ENCODE data around the gene CPT2. TPM values are rescaled to one million over a fixed set of nuclear protein-coding genes. Genes with fewer than 3 reads are reported as not detected.

The CPT2 gene
- total and polyA plus RNA-seq, 2 donors (not counting 1 experiment from before 2014, with no cell fraction given), result 17.2 to 18.3 TPM

DNA sequence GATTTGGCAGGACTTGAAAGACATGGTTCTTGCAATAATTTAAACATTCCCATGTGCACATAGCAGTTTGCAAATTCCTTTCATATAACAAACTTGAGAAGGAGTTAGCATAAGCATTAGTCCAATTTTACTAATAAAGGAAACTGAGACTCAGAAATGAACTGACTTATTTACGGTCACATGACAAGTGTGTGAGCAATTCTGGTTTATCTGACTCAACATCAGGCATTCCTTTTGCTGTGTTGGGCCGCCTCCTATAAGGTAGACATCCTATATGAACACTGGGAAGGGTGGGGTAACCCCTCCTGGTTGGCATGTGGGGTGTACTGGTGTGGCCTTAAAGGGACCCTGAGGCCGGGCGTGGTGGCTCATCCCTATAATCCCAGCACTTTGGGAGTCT lies 8.5 kb upstream of the CPT2 start:
- Histone ChIP-seq H3K4me2 (ENCODE audit: extremely low read depth, insufficient read depth, low read length) (no peak overlapping the region), H4K20me1 (ENCODE audit: control insufficient read depth, extremely low read depth, insufficient read depth, low read length) (no peaks in the 10 kb centered on the region), H2AFZ (ENCODE audit: low read length) (no peak overlapping the region), H3K4me1 (ENCODE audit: control insufficient read depth, extremely low read depth, insufficient read depth, low read length) (peaks cover 16% of the 10 kb centered on the region), H3K79me2 (ENCODE audit: control insufficient read depth, insufficient read depth, low read length) (no peaks in the 10 kb centered on the region), H3K9ac (ENCODE audit: insufficient read depth, low read length) (no peak overlapping the region), H3K27ac (ENCODE audit: insufficient read depth, low read length) (no peak overlapping the region), H3K9me3 (ENCODE audit: control insufficient read depth, insufficient read depth, low read depth, low read length) (no peaks in the 10 kb centered on the region), H3K36me3 (ENCODE audit: control insufficient read depth, insufficient read depth, low read length) (no peaks in the 10 kb centered on the region), H3K27me3 (ENCODE audit: control insufficient read depth, insufficient read depth, low read length) (no peaks in the 10 kb centered on the region), H3K4me3 (replicated peaks in 1 of 4; ENCODE audit: control extremely low read depth in 1 of 4, insufficient read depth in 1 of 4, low read depth in 3 of 4, low read length in 4 of 4) (no peak overlapping the region)
- no peak for TF ChIP-seq EZH2 (IDR thresholded peaks at IDR 0.05; ENCODE audit: low read length, missing control alignments)
- TF ChIP-seq, protein P1, sequence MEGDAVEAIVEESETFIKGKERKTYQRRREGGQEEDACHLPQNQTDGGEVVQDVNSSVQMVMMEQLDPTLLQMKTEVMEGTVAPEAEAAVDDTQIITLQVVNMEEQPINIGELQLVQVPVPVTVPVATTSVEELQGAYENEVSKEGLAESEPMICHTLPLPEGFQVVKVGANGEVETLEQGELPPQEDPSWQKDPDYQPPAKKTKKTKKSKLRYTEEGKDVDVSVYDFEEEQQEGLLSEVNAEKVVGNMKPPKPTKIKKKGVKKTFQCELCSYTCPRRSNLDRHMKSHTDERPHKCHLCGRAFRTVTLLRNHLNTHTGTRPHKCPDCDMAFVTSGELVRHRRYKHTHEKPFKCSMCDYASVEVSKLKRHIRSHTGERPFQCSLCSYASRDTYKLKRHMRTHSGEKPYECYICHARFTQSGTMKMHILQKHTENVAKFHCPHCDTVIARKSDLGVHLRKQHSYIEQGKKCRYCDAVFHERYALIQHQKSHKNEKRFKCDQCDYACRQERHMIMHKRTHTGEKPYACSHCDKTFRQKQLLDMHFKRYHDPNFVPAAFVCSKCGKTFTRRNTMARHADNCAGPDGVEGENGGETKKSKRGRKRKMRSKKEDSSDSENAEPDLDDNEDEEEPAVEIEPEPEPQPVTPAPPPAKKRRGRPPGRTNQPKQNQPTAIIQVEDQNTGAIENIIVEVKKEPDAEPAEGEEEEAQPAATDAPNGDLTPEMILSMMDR (conservative IDR thresholded peaks at IDR 0.05 in 1 of 2, IDR thresholded peaks at IDR 0.05 in 1 of 2; ENCODE audit: low read depth in 1 of 2, low read length in 2 of 2), result no peak
- DNase-seq (ENCODE audit: low read depth in 2 of 2), result peak in 1 of 2 donors; percentile 45

DNA sequence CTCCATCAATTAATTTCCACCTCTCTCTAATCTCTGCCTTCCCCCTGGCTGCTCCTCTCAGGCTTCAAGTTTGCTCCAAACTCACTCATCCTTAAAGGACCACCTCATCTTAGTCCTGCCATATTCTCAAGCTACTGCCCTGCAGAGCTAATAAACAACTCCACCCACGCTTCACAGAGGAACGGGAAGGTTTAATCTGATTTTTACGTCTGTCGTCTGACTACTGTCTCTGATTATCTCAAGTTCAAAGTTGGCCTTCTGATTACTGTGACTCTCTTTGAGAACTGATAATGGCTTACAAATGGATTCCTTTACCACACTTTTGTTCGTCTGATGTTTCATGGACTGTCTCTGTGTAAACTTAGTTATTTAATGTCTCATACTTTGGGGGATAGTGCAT lies 7.6 kb upstream of the CPT2 start:
- Histone ChIP-seq H3K9ac (ENCODE audit: insufficient read depth, low read length) (no peak overlapping the region), H4K20me1 (ENCODE audit: control insufficient read depth, extremely low read depth, insufficient read depth, low read length) (no peaks in the 10 kb centered on the region), H3K4me3 (replicated peaks in 1 of 4; ENCODE audit: control extremely low read depth in 1 of 4, insufficient read depth in 1 of 4, low read depth in 3 of 4, low read length in 4 of 4) (no peak overlapping the region), H3K27me3 (ENCODE audit: control insufficient read depth, insufficient read depth, low read length) (no peaks in the 10 kb centered on the region), H3K27ac (ENCODE audit: insufficient read depth, low read length) (no peak overlapping the region), H3K4me1 (ENCODE audit: control insufficient read depth, extremely low read depth, insufficient read depth, low read length) (peaks cover 11% of the 10 kb centered on the region), H3K4me2 (ENCODE audit: extremely low read depth, insufficient read depth, low read length) (no peak overlapping the region), H3K9me3 (ENCODE audit: control insufficient read depth, insufficient read depth, low read depth, low read length) (no peaks in the 10 kb centered on the region), H3K79me2 (ENCODE audit: control insufficient read depth, insufficient read depth, low read length) (no peaks in the 10 kb centered on the region), H2AFZ (ENCODE audit: low read length) (peak overlapping the region; percentile 21), H3K36me3 (ENCODE audit: control insufficient read depth, insufficient read depth, low read length) (no peaks in the 10 kb centered on the region)
- no peak for DNase-seq (ENCODE audit: low read depth in 2 of 2)
- TF ChIP-seq, protein P1 (conservative IDR thresholded peaks at IDR 0.05 in 1 of 2, IDR thresholded peaks at IDR 0.05 in 1 of 2; ENCODE audit: low read depth in 1 of 2, low read length in 2 of 2), result no peak
- TF ChIP-seq EZH2 (IDR thresholded peaks at IDR 0.05; ENCODE audit: low read length, missing control alignments), result no peak

DNA sequence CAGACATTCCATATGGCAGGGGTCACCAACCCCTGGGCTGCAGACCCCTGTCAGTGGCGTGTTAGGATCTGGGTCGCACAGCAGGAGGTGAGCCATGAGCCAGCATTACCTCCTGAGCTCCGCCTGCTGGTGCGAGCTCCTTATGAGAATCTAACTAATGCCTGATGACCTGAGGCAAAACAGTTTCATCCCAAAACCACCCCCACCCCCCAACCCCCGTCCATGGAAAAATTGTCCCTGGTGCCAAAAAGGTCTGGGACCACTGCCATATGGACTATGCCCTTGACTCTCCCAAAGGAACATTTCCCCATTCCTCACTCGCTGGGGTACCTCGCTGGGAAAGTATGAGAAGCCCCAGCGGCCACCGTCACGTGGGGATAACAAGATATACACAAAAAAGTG lies 6.4 kb upstream of the CPT2 start:
- no peak for TF ChIP-seq EZH2 (IDR thresholded peaks at IDR 0.05; ENCODE audit: low read length, missing control alignments)
- Histone ChIP-seq H2AFZ (ENCODE audit: low read length) (no peak overlapping the region), H3K27ac (ENCODE audit: insufficient read depth, low read length) (no peak overlapping the region), H3K9ac (ENCODE audit: insufficient read depth, low read length) (no peak overlapping the region), H3K27me3 (ENCODE audit: control insufficient read depth, insufficient read depth, low read length) (no peaks in the 10 kb centered on the region), H3K4me3 (replicated peaks in 1 of 4; ENCODE audit: control extremely low read depth in 1 of 4, insufficient read depth in 1 of 4, low read depth in 3 of 4, low read length in 4 of 4) (no peak overlapping the region), H3K79me2 (ENCODE audit: control insufficient read depth, insufficient read depth, low read length) (no peaks in the 10 kb centered on the region), H3K36me3 (ENCODE audit: control insufficient read depth, insufficient read depth, low read length) (no peaks in the 10 kb centered on the region), H3K9me3 (ENCODE audit: control insufficient read depth, insufficient read depth, low read depth, low read length) (no peaks in the 10 kb centered on the region), H3K4me2 (ENCODE audit: extremely low read depth, insufficient read depth, low read length) (no peak overlapping the region), H3K4me1 (ENCODE audit: control insufficient read depth, extremely low read depth, insufficient read depth, low read length) (peaks cover 6% of the 10 kb centered on the region), H4K20me1 (ENCODE audit: control insufficient read depth, extremely low read depth, insufficient read depth, low read length) (no peaks in the 10 kb centered on the region)
- DNase-seq (ENCODE audit: low read depth in 2 of 2), result no peak
